ENCODE results near the gene GORAB.

GORAB gene

DNA sequence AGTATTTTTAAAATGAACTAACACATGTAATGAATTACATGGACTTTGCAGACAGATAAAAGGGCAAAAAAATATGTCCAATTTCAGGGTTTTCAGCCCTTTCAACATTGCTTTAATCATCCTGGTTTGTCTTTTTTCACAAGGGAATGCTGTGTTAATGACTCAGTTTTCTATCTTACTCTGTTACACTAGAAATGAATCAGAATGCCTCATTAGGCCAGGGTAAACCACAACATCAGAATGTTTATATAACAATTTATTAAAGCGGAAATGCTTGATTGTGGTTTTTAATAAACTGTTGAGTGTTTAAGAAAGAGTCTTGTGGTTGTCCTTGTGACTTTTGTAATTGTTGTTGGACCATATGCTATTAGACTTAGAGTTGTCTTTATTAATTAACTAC, 13.5 kb downstream of the GORAB start:
- no peak overlapping the region for H3K4me2 ChIP-seq (ENCODE audit: low read length)
- H3K27ac ChIP-seq: no peak overlapping the region
- H3K27me3 ChIP-seq (ENCODE audit: control insufficient read depth, insufficient read depth, low read length): no peaks in the 10 kb centered on the region
- H3K9me3 ChIP-seq (ENCODE audit: control insufficient read depth, low read length): no peaks in the 10 kb centered on the region
- TF ChIP-seq, protein P1, sequence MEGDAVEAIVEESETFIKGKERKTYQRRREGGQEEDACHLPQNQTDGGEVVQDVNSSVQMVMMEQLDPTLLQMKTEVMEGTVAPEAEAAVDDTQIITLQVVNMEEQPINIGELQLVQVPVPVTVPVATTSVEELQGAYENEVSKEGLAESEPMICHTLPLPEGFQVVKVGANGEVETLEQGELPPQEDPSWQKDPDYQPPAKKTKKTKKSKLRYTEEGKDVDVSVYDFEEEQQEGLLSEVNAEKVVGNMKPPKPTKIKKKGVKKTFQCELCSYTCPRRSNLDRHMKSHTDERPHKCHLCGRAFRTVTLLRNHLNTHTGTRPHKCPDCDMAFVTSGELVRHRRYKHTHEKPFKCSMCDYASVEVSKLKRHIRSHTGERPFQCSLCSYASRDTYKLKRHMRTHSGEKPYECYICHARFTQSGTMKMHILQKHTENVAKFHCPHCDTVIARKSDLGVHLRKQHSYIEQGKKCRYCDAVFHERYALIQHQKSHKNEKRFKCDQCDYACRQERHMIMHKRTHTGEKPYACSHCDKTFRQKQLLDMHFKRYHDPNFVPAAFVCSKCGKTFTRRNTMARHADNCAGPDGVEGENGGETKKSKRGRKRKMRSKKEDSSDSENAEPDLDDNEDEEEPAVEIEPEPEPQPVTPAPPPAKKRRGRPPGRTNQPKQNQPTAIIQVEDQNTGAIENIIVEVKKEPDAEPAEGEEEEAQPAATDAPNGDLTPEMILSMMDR (IDR thresholded peaks at IDR 0.05): no peak
- no peaks in the 10 kb centered on the region for H3K36me3 ChIP-seq (ENCODE audit: control insufficient read depth, insufficient read depth, low read length)
- H3K4me1 ChIP-seq: no peaks in the 10 kb centered on the region
- H3K9ac ChIP-seq: no peak overlapping the region
- no peak overlapping the region for H2AFZ ChIP-seq
- H3K79me2 ChIP-seq: no peaks in the 10 kb centered on the region
- no peak overlapping the region for H3K4me3 ChIP-seq (ENCODE audit: low read depth, low read length)

GRCh38 chr1:170547255-170547654, 15.3 kb downstream of the GORAB start:
- Histone ChIP-seq H3K79me2 (no peaks in the 10 kb centered on the region), H3K4me2 (ENCODE audit: low read length) (no peak overlapping the region), H3K27ac (no peak overlapping the region), H3K27me3 (ENCODE audit: control insufficient read depth, insufficient read depth, low read length) (no peaks in the 10 kb centered on the region), H3K9ac (no peak overlapping the region), H3K36me3 (ENCODE audit: control insufficient read depth, insufficient read depth, low read length) (no peaks in the 10 kb centered on the region), H3K4me3 (ENCODE audit: low read depth, low read length) (no peak overlapping the region), H3K9me3 (ENCODE audit: control insufficient read depth, low read length) (no peaks in the 10 kb centered on the region), H2AFZ (no peak overlapping the region), H3K4me1 (no peaks in the 10 kb centered on the region)
- TF ChIP-seq, protein P1 (IDR thresholded peaks at IDR 0.05): no peak

DNA sequence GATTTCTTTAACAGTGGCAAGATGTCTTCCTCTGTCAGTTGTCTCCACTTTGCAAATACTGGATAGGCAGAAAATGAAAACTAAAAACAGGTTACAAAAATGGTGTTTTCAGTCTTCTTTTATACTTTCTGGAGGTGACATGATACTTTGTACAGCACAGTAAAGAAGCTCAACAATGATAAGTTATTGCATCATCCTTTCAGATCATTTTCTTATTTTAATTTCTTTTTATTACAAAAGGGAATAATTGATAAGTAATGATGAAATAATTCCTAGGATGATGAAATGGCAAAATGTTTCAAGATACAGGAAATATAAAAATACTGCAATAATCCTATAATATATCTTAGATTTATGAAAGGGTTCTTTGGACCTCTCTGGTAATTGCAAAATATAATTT, 16.5 kb downstream of the GORAB start:
- no peak overlapping the region for H2AFZ ChIP-seq
- no peak overlapping the region for H3K27ac ChIP-seq
- H3K4me3 ChIP-seq (ENCODE audit: low read depth, low read length): no peak overlapping the region
- H3K4me2 ChIP-seq (ENCODE audit: low read length): no peak overlapping the region
- H3K79me2 ChIP-seq: no peaks in the 10 kb centered on the region
- TF ChIP-seq, protein P1 (IDR thresholded peaks at IDR 0.05): no peak
- H3K9ac ChIP-seq: no peak overlapping the region
- H3K36me3 ChIP-seq (ENCODE audit: control insufficient read depth, insufficient read depth, low read length): no peaks in the 10 kb centered on the region
- H3K9me3 ChIP-seq (ENCODE audit: control insufficient read depth, low read length): no peaks in the 10 kb centered on the region
- H3K4me1 ChIP-seq: no peaks in the 10 kb centered on the region
- H3K27me3 ChIP-seq (ENCODE audit: control insufficient read depth, insufficient read depth, low read length): no peaks in the 10 kb centered on the region

GRCh38 chr1:170555370-170555769, 23.4 kb downstream of the GORAB start:
- H3K4me1 ChIP-seq: no peaks in the 10 kb centered on the region
- TF ChIP-seq, protein P1 (IDR thresholded peaks at IDR 0.05): no peak
- H3K79me2 ChIP-seq: no peaks in the 10 kb centered on the region
- no peak overlapping the region for H2AFZ ChIP-seq
- no peak overlapping the region for H3K4me2 ChIP-seq (ENCODE audit: low read length)
- H3K27ac ChIP-seq: no peak overlapping the region
- no peak overlapping the region for H3K4me3 ChIP-seq (ENCODE audit: low read depth, low read length)
- H3K9ac ChIP-seq: no peak overlapping the region
- no peaks in the 10 kb centered on the region for H3K9me3 ChIP-seq (ENCODE audit: control insufficient read depth, low read length)
- no peaks in the 10 kb centered on the region for H3K27me3 ChIP-seq (ENCODE audit: control insufficient read depth, insufficient read depth, low read length)
- no peaks in the 10 kb centered on the region for H3K36me3 ChIP-seq (ENCODE audit: control insufficient read depth, insufficient read depth, low read length)

DNA sequence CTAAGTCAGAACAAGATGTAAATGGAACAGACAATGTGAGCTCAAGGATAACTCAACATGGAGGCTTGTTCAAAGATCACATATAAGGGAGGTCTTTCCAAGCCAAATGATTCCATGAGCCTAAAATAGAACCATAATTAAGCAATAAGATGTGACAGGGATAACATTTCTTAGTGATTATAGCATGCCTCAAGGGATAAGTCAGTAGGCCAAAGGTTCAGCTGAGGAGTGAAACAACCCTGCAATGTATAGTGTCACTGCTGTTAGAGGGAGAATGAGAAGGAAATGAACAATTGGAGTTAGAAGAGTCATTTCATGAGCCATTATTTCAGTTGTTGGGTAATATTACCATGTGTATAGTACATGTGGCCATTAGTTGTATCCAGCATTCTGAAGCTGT, 25.0 kb downstream of the GORAB start:
- TF ChIP-seq, protein P1 (IDR thresholded peaks at IDR 0.05): no peak
- no peaks in the 10 kb centered on the region for H3K27me3 ChIP-seq (ENCODE audit: control insufficient read depth, insufficient read depth, low read length)
- no peaks in the 10 kb centered on the region for H3K4me1 ChIP-seq

More for the DNA sequence above, 25.0 kb downstream of the GORAB start:
- H2AFZ ChIP-seq: no peak overlapping the region
- H3K27ac ChIP-seq: no peak overlapping the region
- H3K9ac ChIP-seq: no peak overlapping the region
- no peaks in the 10 kb centered on the region for H3K9me3 ChIP-seq (ENCODE audit: control insufficient read depth, low read length)
- H3K4me3 ChIP-seq (ENCODE audit: low read depth, low read length): no peak overlapping the region
- no peaks in the 10 kb centered on the region for H3K79me2 ChIP-seq
- no peak overlapping the region for H3K4me2 ChIP-seq (ENCODE audit: low read length)
- H3K36me3 ChIP-seq (ENCODE audit: control insufficient read depth, insufficient read depth, low read length): no peaks in the 10 kb centered on the region
